ENCODE results near the gene HPD.

The HPD gene

DNA sequence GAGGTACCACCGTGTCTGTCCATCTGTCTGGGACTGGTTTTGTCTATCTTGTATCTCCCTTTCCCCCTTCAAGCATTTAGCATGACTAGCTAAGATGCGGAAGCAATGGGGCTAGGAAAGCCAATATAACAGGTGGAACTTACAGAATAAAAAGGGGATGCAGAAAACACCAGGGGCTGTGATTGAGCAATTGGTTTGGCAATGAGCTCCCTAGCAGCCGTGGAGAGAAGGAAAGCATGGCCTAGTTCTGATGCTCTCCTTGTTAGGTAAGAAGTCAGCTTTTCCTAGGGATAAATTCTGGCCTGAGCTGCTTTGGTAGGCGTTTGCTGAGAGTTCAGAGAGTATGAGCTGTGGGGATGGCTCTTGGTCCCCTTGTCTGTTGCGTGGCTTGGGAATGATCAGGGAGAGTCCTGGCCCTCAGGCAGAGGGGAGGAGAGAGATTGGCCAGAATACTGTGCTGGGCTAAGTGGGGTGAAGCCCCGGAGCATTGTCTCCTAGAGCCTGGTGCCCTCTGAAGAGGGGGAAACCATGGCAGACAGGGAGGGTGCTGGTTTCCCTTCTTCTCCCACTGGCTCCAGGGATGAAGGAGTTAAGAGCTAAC is 47.7 kb downstream of the HPD start:
- no peak for DNase-seq (ENCODE audit: low spot score)

DNA sequence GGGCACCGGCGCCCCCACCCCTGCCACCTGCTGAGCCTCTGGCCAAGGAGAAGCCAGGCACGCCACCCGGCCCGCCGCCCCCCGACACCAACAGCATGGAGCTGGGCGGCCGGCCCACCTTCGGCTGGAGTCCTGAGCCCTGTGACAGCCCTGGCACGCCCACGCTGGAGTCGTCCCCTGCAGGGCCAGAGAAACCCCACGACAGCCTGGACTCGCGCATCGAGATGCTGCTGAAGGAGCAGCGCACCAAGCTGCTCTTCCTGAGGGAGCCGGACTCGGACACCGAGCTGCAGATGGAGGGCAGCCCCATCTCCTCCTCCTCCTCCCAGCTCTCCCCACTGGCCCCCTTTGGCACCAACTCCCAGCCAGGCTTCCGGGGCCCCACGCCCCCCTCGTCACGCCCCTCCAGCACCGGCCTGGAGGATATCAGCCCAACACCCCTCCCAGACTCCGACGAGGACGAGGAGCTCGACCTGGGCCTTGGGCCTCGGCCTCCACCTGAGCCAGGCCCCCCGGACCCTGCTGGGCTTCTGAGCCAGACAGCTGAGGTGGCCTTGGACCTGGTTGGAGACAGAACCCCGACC is 48.3 kb downstream of the HPD start:
- DNase-seq (ENCODE audit: low spot score): no peak

DNA sequence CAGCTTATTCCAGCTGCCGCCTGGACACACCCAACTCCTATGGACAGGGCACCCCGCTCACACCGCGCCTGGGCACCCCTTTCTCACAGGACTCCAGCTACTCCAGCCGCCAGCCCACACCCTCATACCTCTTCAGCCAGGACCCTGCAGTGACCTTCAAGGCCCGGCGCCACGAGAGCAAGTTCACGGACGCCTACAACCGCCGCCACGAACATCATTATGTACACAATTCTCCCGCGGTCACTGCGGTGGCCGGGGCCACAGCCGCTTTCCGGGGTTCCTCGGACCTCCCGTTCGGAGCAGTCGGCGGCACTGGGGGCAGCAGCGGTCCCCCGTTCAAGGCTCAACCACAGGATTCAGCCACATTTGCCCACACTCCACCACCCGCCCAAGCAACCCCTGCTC is 48.9 kb downstream of the HPD start:
- no peak for DNase-seq (ENCODE audit: low spot score)

DNA sequence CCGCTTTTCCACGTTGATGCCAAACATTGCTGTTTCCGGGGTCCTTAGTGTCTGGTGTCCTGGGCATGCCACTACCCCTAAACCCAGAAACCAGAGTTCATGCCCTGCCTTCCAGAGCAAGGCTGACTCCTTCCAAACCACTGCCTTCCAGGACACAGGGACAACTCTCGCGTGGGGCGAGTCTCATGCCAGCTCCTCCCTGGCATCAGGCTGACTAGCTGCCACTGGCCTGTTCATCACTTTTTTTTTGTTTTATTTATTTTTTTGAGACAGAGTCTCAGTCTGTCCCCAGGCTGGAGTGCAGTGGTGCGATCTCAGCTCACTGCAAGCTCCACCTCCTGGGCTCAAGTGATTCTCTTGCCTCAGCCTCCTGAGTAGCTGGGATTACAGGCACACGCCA is 50.0 kb downstream of the HPD start:
- DNase-seq (ENCODE audit: low spot score): no peak

DNA sequence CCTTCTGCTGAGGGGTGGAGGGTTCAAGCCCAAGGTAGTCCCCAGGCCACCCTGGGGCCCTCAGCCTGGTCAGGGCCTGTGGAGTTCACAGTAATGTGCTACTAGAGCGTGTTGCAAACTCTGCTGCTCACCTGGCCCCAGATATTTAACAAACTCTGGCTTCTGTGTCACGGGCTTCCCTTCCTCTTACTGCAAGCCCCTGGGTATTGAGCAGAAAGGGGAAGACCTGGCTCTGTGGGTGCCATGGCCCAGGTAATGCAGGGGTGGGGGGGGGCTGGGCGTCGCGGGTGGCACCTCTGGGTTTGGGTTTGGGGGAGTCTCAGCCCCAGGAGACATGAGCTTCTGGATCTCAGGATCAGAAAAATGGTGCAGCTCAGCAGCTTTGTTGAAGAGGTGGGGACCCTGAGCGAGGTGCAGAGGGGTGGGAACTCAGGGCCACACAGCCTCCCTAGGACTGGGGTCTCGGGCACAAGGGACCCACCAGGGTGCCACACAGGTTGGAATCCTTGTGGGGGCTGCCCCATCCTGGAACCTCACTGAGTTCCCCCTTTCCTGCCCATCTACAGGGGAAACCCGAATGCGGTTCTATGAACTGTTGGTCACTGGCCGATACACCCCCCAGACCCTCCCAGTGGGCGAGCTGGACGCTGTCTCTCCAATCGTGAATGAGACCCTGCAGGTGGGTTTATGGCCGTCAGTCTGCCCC is 50.9 kb downstream of the HPD start:
- no peak for DNase-seq (ENCODE audit: low spot score)

DNA sequence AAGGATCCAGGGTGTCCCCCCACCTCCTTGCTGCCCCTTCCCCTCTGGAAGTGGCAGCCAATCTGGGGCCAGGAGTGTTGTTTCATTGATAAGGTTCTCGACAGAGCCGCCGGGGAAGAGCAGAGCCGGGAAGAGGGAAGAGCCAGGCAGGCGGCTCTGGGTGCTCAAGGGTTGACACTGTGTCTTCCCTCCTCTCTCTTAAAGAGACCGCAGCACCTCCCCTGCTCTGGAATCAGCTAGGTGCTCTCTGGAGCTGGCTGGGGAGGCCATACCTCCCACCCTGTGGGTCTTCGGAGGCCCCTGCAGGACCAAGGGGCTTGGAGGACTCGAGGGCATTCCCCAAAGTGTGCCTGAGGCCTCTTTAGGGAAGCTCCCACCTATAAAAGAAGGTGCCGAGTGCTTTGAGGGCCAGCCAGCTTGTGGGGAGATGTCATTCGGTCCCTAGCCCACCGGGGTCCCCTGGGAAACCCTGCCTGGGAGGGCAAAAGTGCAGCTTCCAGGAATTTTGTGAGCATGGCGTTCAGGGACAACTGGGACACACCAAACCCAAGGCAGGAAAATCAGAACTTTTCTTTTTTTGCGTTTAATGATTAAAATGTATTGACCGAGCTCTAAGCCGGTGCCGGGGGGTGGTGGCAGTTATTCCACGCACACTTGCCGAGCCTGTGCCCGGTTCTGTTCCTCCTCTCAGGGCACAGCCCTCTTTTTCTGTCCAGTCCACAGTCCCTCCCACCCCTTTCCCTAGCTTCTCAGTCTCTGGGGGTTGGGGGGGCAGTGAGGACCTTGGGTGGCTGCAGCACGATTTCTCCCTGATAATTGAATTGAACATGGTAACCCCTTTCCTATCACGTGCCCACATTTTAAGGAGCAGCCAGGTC is 51.9 kb downstream of the HPD start:
- no peak for DNase-seq (ENCODE audit: low spot score)

DNA sequence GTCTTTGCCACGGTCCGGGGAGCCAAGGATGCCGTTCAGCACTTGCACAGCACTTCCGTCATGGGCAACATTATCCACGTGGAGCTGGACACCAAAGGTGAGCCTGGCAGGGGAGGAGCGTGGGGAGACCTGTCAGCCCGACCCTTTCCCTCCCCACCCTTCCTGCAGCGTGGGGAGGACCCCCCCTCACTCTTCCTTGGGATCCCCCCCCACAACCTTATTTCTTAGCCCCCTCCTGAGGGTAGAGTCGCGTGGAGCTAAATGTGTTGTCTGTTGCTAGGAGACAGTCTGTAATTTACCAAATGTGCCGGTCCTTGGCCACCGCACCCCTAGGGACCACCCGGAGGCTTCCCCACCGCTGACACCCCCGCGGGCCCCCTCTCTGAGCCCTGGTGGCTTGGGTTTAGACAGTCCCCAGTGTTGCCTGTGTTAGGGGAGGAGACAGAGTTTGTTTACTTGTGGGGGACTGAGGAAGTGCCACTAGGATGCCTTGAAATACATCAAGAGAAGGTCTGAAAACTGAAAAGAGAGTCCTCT is 52.6 kb downstream of the HPD start:
- DNase-seq (ENCODE audit: low spot score): no peak

DNA sequence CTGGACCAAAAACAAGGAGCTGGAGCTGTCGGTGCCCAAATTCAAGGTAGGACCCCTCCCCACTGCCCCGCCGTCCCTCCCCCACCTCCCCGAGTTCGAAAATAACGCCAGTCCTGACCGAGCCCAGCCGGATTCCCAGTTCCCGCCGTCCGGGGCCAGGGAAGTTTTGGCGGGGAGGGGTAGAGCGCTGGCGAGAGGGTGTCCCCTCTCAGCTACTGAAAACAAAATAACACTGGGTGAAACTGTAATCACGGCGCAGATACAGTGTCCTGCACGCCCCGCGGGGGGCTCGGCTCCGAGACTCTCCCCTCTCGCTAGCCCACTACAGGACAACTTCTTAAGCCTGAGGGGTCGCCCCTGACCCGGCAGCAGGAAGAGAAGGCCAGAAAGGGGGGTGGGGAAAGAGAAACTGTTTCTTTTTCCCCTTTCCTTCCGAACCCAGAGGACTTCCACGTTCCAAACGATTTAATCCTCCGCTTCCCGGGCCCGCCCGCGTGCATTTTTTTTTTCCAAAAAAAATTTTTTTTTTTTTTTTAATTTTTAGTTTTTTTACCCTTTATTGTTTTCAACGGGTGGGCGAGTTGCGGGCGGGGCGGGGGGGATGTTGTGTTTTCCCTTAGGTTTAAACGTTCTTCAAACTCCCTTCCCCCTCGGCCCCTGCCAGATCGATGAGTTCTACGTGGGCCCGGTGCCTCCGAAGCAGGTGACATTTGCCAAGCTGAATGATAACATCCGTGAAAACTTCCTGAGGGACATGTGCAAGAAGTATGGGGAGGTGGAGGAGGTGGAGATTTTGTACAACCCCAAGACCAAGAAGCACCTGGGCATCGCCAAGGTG is 53.3 kb downstream of the HPD start:
- DNase-seq (ENCODE audit: low spot score): no peak

DNA sequence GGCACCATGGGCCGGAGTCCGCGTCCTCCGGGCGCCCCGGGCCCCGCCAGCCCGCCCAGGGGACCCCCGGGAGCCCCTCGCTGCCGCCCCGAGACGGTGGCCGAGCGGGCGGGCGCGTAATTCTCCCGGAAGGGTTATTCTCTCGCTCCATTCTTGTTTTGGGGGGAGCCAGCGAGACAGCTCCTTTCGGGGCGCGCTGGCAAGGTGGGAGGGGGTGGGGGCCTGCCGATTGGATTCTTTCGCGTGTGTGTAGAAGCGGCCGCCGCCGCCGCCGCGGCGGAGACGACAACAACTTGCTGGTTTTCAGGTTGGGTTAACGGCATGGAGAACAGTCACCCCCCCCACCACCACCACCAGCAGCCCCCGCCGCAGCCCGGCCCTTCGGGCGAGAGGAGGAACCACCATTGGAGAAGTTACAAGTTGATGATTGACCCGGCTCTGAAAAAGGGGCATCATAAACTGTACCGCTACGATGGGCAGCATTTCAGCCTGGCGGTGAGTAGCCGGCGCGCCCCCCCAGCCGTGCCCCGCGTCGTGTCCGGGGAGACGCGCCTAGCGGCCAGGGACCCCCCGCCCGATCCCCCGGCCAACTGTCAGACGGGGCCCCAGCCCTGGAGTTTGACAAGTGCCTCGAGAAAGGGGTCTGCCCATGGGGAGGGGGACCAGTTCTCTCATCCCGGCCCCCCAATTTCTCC is 54.1 kb downstream of the HPD start:
- peak; percentile 54 for DNase-seq (ENCODE audit: low spot score)

DNA sequence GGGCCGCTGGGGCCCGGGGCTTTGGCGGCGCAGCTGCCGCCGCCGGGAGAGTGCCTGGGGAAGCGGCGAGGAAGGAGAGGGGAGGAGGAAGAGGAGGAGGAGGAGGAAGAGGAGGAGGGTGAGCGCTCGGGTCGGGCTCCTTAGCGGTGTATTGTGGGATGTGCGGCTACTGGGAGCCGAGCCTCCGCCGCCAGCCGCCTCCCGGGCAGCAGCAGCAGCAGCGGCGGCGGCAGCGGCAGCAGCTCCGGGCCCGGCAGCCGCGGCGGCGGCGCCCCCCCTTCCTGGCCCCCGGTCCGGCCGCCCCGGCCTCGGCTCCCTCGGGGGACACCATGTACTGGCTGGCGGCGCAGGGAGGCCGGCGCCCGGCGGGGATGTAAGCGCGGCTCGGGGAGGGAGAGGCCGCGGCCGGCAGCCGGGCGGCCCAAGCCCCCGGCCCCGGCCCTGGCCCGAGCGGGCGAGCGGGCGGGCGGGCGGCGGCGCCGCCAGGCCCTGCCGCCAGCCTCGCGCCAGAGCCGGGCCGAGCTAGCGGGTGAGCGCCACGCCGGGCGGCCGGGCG is 54.7 kb downstream of the HPD start, which contains the start of gene SETD1B:
Gene SETD1B (plus strand): TSS at position 149 of the 556 bp plus-strand sequence. CDS start 729 bp downstream, outside the sequence.
- peak; percentile 61 for DNase-seq (ENCODE audit: low spot score)

DNA sequence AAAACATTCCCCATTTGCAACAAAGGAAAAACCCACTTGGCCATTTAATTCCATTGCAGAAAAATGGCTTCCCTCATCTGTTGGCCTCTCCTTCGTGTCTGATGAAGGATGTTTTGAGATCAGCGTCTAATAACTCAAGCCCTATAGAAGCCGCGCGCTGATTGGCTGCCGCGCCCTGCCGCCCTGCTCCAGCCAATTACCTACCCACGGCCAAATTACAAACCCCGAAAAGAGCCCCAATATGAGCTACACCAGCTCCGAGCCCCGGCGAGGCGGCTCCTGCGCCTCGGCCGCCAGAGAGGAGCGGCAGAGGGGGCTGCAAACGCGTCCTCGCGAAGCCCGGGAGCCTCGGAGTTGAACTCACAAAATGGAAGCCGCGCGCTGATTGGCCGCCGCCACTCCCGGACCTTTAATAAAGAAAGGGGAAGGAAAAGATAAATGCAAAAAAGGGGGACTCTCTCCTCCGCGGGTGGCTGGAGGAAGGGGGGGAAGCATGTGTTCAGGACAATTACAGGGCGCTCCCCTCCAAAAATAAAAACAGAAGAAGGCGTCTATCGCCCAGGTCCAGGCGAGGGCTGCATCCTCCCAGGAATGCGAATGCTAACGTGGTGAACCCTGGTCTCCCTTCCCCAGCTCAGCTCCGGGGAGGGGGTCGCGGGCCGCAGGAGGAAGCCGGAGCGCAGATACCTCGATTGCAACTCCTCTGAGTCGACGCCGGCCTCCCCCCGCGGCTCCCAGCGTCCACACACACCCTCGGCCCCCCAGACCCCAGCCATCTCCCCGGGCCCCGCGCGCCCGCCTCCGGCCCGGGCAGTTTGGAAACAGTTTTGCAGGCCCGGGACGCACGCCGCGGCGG is 55.6 kb downstream of the HPD start:
- DNase-seq (ENCODE audit: low spot score): peak; percentile 94

DNA sequence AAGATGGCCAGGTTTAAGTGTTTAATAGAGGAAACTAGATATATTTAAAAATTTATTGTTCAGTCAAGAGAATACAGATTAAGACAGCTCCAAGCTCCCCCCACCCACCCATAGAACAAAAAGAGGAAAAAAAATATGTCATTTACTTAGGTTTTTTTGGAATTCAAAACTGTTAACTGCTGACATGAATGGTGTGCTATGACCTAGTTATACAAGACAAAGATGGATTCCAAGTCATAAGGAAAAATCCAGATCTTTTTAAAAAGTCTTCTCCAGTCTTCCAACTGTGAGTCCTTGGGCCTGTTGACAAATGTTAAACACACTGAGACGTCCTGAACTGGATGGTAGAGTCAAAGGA is 56.2 kb downstream of the HPD start:
- no peak for DNase-seq (ENCODE audit: low spot score)

DNA sequence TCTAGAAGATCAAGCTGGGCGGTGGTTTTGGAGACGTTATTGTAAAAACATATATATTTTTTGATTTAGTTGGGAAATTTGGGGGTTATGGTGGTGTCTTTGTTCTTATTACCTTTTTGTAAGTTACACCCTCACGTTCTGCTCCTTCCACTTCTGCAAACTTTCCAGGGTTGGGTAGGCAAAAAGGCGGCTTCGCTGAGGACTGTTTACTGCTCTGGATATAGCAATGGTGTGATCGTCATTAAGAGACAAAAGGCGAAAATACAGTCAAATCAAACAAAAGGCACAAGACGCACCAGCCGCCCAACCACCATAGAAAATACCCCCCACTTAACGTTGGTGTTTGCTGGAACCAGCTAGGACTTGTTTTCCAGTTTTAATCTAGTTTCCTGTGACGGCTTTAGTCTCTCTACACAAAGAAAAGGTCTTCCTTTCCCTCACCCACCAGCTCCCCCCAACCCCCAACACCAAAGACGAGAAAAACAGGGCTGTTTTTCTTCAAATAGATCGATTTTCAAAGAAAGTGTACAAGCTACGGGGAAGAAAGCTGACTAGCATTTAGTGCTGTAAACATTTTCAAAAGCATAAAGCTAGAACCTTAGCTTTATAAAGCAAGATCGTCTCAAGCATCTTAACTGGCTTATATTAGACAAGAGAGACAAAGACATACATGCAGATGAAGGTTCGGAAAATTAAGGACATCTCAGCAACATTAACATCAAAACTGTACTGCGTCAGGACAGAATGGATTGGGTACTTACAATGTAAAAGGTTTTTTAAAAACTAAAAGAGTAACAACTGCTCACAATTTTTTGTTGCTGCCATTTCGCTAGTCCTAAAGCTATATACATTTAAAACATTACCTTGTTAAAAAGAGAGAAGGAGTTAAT is 56.8 kb downstream of the HPD start:
- peak; percentile 74 for DNase-seq (ENCODE audit: low spot score)

DNA sequence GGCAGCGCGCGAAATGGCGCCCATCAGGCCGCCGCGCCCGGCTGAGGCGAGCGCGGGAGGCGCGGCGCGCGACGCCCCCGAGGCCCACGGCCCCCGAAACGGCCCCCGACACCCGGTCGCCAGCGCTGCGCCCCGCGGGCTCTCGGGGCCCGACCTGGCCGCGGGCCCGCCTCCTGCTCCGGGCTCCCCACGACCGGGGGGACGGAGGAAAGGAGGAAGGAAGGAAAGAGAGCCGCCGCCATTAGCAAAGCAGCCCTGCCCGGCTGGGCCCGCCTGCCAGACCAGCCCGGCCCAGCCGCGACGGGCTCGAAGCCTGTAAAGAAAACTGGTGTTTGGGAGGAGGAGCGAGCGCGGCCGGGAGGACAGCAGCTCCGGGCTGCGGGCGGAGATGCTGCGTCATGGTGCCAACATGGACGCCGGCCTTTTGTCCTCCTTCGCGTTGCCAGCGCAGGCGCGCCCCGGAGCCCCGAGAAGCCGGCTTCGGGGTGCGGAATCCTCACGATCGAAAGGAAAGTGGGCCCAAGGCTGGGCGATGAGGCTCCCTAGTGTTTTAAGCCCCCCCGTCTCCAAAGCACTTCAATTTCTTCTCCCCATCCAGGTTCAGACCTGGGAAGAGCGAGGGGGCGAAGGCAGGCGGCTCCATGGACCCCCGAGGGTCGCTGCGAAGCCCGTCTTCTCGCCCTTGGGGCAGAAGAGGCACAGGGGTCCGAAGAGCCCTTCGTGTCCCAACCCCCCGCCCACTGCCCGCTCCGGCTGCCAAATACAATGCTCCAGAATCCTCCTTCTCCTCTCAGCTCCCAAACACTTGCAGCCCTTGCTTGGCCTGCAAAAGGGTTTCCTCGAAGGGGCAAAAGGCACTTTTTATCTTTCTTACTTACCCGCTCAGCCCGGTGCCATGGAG is 57.7 kb downstream of the HPD start:
- DNase-seq (ENCODE audit: low spot score): peak; percentile 69

DNA sequence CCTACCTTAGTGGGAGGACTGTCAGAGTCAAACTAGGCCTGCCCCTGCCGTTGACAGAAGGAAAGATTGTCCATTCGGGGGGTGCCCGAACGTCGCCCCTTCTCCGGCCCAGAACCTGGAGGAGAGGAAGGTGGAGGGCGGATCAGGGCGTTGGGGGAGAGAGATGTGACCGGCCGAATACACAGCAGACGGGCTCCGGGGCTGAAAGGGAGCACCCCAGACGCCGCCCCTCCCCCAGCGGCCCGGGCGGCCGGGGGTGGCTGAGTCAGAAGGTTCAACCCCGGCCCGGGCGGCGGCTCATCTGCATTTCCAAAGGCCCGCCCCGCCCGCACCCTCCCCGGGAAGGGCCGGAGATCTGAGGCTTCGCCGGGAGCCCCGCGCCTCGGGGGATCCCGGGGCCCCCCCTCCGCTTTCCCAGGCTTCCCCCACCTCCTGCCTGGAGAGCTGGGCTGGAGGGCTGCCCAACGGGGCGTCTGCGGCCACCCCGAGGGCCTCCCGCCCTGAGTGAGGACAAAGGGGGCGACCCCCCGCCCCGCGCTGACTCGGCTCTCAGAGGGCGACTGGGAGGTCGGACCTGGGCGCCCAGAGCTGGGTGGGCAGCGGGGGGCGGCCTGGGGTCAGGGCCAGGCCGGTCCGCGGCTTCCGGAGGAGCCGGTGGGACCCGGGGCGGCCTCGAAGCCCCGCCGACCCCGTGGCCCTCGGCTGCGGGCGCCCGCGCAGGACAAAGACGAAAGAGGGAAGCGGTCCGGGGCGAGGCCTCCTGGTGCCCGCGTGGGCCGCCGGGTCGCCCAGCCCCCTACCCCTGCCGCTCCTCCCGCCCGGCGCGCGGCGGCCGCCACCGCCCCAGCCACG is 58.6 kb downstream of the HPD start:
- peak; percentile 79 for DNase-seq (ENCODE audit: low spot score)

DNA sequence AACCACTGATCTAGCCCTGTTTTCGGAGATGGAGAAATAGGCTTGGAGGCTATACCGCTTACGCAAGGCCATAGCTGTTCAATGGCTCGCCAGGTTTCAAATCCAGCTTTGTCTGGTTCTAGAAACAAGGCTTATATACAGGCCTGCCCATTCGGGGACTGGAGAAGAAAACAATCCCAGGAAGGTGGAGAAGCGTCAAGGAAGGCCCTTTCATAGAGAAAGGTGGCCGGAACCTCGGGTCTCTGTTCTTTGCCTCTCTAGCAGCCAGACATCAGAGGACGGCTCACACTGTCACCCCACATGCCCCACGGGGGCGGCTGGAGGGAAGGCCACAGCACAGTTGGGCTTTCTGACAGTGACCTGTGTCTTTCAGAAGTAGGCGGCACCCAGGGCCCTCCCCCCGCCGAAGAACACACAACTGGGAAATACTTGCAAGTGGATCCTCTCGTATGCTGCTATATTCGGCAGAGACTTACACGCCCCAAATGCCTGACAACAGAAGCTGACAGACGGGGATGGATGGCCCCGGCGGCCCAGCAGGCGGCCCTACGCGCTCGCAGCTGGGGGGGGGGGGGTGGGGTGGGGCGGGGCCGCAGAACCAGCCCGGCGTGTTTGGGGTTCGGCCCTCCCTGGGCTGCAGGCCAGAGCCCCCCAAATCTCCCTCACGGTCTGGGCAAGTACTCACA is 59.4 kb downstream of the HPD start:
- DNase-seq (ENCODE audit: low spot score): peak; percentile 63

Data from CD4-positive, alpha-beta T cell treated with Interleukin-6 at 100 ng/mL for 8 hours (primary cell).